Measurements from ENCODE around the gene STX1B. TPM values are rescaled to one million over a fixed set of nuclear protein-coding genes. Genes with fewer than 3 reads are reported as not detected.

STX1B gene
- total RNA-seq, 1 donor from 2014 or later = 4.9 TPM

DNA sequence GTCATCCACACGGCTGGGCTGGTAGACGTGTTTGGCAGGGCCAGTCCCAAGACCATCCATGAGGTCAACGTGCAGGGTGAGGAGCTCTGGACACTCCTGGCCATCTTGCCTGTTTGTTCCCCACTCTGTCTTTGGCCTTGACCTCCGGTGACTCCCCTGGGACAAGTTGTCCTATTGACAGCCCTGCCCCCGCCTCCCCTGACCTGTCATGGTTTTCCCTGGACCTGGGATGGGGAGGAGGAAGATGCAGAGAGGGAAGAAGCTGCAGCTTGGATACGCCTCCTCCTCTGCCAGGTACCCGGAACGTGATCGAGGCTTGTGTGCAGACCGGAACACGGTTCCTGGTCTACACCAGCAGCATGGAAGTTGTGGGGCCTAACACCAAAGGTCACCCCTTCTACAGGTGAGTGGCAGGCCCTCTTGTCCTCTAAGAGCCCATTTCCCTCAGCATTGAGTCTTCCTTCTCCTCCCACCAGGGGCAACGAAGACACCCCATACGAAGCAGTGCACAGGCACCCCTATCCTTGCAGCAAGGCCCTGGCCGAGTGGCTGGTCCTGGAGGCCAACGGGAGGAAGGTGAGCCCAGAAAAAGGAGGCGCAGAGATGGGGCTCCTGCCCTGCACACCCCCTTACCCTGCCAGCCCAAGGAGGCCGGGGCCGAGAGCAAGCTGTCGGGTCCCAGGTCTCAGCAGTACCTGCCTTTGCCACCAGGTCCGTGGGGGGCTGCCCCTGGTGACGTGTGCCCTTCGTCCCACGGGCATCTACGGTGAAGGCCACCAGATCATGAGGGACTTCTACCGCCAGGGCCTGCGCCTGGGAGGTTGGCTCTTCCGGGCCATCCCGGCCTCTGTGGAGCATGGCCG is 24.1 kb downstream of the STX1B start:
- Mint-ChIP-seq H3K36me3 (peaks cover 6% of the 10 kb centered on the region), H3K27me3 (ENCODE audit: low read depth) (no peaks in the 10 kb centered on the region), H3K4me3 (no peak overlapping the region), H3K9me3 (no peaks in the 10 kb centered on the region), H3K27ac (no peak overlapping the region), H3K4me1 (peaks cover 5% of the 10 kb centered on the region)
- TF ChIP-seq, protein P1, sequence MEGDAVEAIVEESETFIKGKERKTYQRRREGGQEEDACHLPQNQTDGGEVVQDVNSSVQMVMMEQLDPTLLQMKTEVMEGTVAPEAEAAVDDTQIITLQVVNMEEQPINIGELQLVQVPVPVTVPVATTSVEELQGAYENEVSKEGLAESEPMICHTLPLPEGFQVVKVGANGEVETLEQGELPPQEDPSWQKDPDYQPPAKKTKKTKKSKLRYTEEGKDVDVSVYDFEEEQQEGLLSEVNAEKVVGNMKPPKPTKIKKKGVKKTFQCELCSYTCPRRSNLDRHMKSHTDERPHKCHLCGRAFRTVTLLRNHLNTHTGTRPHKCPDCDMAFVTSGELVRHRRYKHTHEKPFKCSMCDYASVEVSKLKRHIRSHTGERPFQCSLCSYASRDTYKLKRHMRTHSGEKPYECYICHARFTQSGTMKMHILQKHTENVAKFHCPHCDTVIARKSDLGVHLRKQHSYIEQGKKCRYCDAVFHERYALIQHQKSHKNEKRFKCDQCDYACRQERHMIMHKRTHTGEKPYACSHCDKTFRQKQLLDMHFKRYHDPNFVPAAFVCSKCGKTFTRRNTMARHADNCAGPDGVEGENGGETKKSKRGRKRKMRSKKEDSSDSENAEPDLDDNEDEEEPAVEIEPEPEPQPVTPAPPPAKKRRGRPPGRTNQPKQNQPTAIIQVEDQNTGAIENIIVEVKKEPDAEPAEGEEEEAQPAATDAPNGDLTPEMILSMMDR (IDR thresholded peaks at IDR 0.05; ENCODE audit: unreplicated experiment) = peak; percentile 23
- DNase-seq (ENCODE audit: low spot score in 2 of 2, unreplicated experiment in 2 of 2) = no peak

DNA sequence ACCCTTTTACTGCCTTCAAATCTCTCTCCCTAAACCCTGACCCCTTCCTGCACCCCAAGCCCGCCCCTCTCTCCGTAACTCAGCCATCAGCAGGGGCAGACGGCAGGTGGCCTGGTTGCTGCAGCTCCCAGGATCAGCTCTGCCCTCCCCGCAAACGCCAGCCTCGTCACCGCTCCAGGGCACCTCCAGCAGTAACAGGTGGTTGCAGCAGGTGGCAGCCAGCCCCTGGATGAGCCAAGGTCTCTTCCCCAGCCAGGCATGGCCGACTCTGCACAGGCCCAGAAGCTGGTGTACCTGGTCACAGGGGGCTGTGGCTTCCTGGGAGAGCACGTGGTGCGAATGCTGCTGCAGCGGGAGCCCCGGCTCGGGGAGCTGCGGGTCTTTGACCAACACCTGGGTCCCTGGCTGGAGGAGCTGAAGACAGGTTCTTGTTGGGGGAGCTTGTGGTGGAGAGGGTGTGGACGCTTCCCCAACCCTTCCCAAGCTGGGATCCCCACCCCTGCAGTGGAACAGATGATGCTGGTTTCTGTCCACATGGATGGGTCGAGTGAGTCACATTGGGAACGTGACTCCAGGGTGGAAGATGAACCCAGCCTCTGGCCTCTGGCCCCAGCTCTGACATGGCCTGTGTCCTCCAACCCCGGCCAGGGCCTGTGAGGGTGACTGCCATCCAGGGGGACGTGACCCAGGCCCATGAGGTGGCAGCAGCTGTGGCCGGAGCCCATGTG is 24.9 kb downstream of the STX1B start:
- Mint-ChIP-seq H3K9me3 (no peaks in the 10 kb centered on the region), H3K4me3 (peak overlapping the region; percentile 63), H3K27me3 (ENCODE audit: low read depth) (no peaks in the 10 kb centered on the region), H3K36me3 (peaks cover 8% of the 10 kb centered on the region), H3K27ac (peak overlapping the region; percentile 64), H3K4me1 (peaks cover 5% of the 10 kb centered on the region)
- TF ChIP-seq, protein P1 (IDR thresholded peaks at IDR 0.05; ENCODE audit: unreplicated experiment) = no peak
- DNase-seq (ENCODE audit: low spot score in 2 of 2, unreplicated experiment in 2 of 2) = peak in 1 of 2 experiments; percentile 64

GRCh38 chr16:30984669-30985400 is 25.6 kb downstream of the STX1B start, which contains the start of gene HSD3B7:
Gene HSD3B7 (plus strand): TSS chr16:30985207. CDS start chr16:30985659, 452 bp downstream.
- H3K27me3 Mint-ChIP-seq (ENCODE audit: low read depth) = no peaks in the 10 kb centered on the region
- peak within 1 kb of the TSS; percentile 64 for H3K27ac Mint-ChIP-seq
- no peaks in the 10 kb centered on the region for H3K9me3 Mint-ChIP-seq
- H3K4me1 Mint-ChIP-seq = peaks cover 5% of the 10 kb centered on the region
- TF ChIP-seq, protein P1 (IDR thresholded peaks at IDR 0.05; ENCODE audit: unreplicated experiment) = peak; percentile 97
- peak; percentile 85 to 96 for DNase-seq (ENCODE audit: low spot score in 2 of 2, unreplicated experiment in 2 of 2)
- H3K36me3 Mint-ChIP-seq = peaks cover 12% of the 10 kb centered on the region
- peak within 1 kb of the TSS; percentile 63 for H3K4me3 Mint-ChIP-seq

DNA sequence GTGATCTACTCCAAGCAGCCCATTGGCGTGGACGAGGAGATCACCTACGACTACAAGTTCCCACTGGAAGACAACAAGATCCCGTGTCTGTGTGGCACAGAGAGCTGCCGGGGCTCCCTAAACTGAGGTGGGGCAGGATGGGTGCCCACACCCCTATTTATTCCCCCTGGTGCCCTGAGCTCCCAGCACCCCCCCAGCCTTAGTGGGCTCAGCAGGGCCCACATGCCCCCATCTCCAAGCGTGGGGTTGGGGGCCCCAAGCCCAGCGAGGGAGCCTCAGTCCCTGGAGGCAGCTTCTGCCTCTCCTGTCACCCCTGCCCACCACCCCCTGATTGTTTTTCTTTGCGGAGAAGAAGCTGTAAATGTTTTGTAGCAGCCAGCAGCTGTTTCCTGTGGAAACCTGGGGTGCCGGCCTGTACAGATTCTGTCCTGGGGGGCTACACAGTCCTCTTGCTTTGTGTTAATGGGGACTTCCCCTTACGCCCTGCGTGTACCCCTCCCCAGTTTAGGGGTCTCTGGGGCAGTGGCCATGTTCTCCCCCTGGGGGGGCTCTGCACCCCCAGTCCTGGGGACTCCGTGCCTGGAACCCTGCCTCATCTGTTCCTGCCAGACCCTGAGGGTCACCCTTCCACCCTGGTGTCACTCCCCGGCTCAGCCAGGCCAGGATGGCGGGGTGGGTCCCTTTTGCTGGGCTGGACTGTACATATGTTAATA is 26.4 kb downstream of the STX1B start:
- Mint-ChIP-seq H3K9me3 (no peaks in the 10 kb centered on the region), H3K36me3 (peaks cover 12% of the 10 kb centered on the region), H3K4me1 (peaks cover 5% of the 10 kb centered on the region), H3K27me3 (ENCODE audit: low read depth) (no peaks in the 10 kb centered on the region), H3K27ac (no peak overlapping the region), H3K4me3 (no peak overlapping the region)
- DNase-seq (ENCODE audit: low spot score in 2 of 2, unreplicated experiment in 2 of 2) = no peak
- TF ChIP-seq, protein P1 (IDR thresholded peaks at IDR 0.05; ENCODE audit: unreplicated experiment) = no peak

Measured in mesothelial cell of epicardium (in vitro differentiated cells).